ENCODE data around the gene SFMBT2.

The SFMBT2 gene

DNA sequence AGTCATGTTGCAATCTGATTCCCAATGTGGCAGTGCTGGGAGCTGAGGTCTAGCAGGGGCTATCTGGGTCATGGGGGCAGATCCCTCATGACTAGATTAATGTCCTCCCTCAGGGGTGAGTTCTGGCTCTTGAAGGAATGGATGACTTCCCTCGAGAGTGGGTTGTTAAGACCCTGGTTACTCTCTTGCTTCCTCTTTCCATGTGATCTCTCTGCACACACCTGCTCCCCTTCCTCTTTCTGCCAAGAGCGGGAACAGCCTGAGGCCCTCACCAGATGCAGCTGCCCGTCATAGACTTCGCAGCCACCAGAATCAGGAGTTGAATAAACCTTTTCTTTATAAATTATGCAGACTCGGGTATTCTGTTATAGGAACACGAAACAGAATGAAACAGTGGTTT, 37.8 kb downstream of the SFMBT2 start:
- in situ Hi-C loops (cut with HindIII; ENCODE audit: low sequenced_read_pairs): no loop called here
- no peak for DNase-seq (ENCODE audit: low read depth, low spot score)
- no peak for TF ChIP-seq CTCF (IDR thresholded peaks at IDR 0.05; ENCODE audit: low read depth, low read length)
- no peak overlapping the region for H3K4me3 ChIP-seq (ENCODE audit: low read depth, low read length)

DNA sequence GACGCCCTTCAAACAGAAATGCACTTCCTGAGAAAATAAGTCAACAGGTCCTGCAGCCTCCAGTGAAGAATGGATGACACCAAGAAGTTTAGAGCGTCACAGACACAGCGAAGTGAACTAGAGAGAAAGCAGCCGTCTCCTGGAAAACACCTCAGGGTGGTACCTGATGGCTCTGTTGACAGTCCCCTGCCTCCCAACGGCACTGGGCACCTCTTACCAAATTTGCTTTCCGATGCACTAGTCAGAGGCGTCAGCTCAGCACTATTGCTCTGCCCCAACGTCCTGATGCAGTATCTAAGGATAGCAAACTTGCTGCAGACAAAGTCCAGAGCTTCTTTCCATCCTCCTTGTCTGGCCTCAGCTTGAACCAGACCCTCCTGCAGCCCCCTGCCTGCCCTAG, 38.3 kb downstream of the SFMBT2 start:
- in situ Hi-C loops (cut with HindIII; ENCODE audit: low sequenced_read_pairs): no loop called here
- no peak for TF ChIP-seq CTCF (IDR thresholded peaks at IDR 0.05; ENCODE audit: low read depth, low read length)
- no peak overlapping the region for H3K4me3 ChIP-seq (ENCODE audit: low read depth, low read length)
- DNase-seq (ENCODE audit: low read depth, low spot score): no peak

GRCh38 chr10:7370511-7370910, 40.3 kb downstream of the SFMBT2 start:
- in situ Hi-C loops (cut with HindIII; ENCODE audit: low sequenced_read_pairs): no loop called here
- no peak overlapping the region for H3K4me3 ChIP-seq (ENCODE audit: low read depth, low read length)
- TF ChIP-seq CTCF (IDR thresholded peaks at IDR 0.05; ENCODE audit: low read depth, low read length): no peak
- DNase-seq (ENCODE audit: low read depth, low spot score): no peak

- no peak overlapping the region for H3K4me3 ChIP-seq (ENCODE audit: low read depth, low read length)
- no peak for DNase-seq (ENCODE audit: low read depth, low spot score)
- in situ Hi-C loops (cut with HindIII; ENCODE audit: low sequenced_read_pairs): no loop called here
- no peak for TF ChIP-seq CTCF (IDR thresholded peaks at IDR 0.05; ENCODE audit: low read depth, low read length)
Measured at GRCh38 chr10:7365027-7365745, 45.6 kb downstream of the SFMBT2 start.

DNA sequence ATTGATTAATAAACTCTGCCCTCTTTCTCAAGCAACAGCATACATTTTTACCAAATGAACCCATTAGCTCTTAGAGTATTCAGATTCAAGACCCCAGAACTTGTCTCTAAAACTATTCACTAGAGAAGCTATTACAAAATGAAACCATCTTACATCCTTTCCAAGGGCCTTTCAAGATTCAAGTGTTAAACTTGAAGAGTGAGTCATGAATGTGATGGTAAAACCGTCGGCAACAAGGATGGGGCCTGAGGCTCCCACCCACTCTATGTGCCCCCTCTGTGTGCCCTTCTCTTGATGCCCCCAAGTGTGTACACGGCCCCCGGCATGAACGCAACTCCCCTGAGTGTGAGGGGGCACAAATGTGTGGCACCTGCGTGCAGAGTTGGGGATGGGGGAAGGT, 46.4 kb downstream of the SFMBT2 start:
- no peak for TF ChIP-seq CTCF (IDR thresholded peaks at IDR 0.05; ENCODE audit: low read depth, low read length)
- no peak overlapping the region for H3K4me3 ChIP-seq (ENCODE audit: low read depth, low read length)
- DNase-seq (ENCODE audit: low read depth, low spot score): no peak
- in situ Hi-C loops (cut with HindIII; ENCODE audit: low sequenced_read_pairs): no loop called here

DNA sequence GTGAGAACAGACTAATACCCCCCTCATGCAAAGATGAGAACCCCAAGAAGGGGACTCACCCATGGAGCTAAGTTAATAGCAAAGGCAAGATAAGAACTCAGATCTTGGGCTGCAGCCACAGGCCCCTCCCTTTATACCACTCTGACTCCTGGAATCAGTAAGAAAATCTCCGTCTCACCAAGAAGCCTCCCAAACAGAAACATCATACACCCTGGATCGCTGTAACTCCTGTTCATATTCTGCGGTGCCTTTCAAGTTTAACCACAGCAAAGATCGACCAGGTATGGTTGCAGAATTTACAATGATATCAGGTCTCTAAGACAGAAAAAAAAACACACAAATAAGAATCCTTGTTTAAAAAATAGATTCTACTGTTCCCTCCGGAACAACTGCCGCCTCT, 47.1 kb downstream of the SFMBT2 start:
- in situ Hi-C loops (cut with HindIII; ENCODE audit: low sequenced_read_pairs): no loop called here
- no peak for DNase-seq (ENCODE audit: low read depth, low spot score)
- no peak overlapping the region for H3K4me3 ChIP-seq (ENCODE audit: low read depth, low read length)
- TF ChIP-seq CTCF (IDR thresholded peaks at IDR 0.05; ENCODE audit: low read depth, low read length): no peak
